Peyer's patch (tissue), 4 donors: ENCODE data around the gene AAR2. TPM values are rescaled to one million over a fixed set of nuclear protein-coding genes. Genes with fewer than 3 reads are reported as not detected.

Source experiments
- DNase-seq, 3 donors: peaks; one replicate each; pipeline ENCODE4 v3.0.0-alpha.2; 2017 to 2019
- H3K27ac ChIP-seq, 4 donors: fragments of 200-600 bp; sonication (generic); one replicate each; pipeline ENCODE4 v1.5.1; 2016 to 2019
- H3K27me3 ChIP-seq, 2 donors: fragments of 200-600 bp; sonication (generic); one replicate each; pipeline ENCODE4 v1.5.1; 2019
- H3K36me3 ChIP-seq, 3 donors: fragments of 200-600 bp; sonication (generic); one replicate each; pipeline ENCODE4 v1.5.1; 2016 to 2019
- H3K4me1 ChIP-seq, 4 donors: fragments of 200-600 bp; sonication (generic); one replicate each; pipeline ENCODE4 v1.5.1; 2016 to 2019
- H3K4me3 ChIP-seq, 4 donors: fragments of 200-600 bp; sonication (generic); 1 replicate in 3 of 4; 2 replicates in 1 of 4; pipeline ENCODE4 v1.5.1; 2016 to 2019; ENCODE audit warnings: mild to moderate bottlenecking in 1 of 4
- H3K9me3 ChIP-seq, 4 donors: fragments of 200-600 bp; sonication (generic); one replicate each; pipeline ENCODE4 v1.5.1; 2016 to 2019; ENCODE audit warnings: mild to moderate bottlenecking in 1 of 4
- POLR2A ChIP-seq, 2 donors: fragments of 450-650 bp; IDR thresholded peaks; one replicate each; pipeline ENCODE4 v1.5.1; 2017; ENCODE audit warnings: antibody characterized with exemption in 2 of 2, mild to moderate bottlenecking in 2 of 2, moderate library complexity in 2 of 2
- total RNA-seq, 4 donors: library from RNA; depleted of rRNA; stranded (reverse); fragments of >200 nt; gene quantifications; one replicate each; pipeline ENCODE4 v1.1.0, GENCODE V29; 2016
- TF ChIP-seq, protein P1 (sequence below), 6 experiments: fragments of 450-650 bp in 4 of 6; fragments of 200-600 bp in 2 of 6; sonication (generic) in 1 of 6; IDR thresholded peaks; one replicate each; pipeline ENCODE4 v1.5.1; 2017 to 2019; ENCODE audit warnings: antibody characterized with exemption in 6 of 6, mild to moderate bottlenecking in 3 of 6, moderate library complexity in 1 of 6

Gene AAR2
- total RNA-seq, 4 donors from 2014 or later = 17.3 to 30.3 (median 29.5) TPM

DNA sequence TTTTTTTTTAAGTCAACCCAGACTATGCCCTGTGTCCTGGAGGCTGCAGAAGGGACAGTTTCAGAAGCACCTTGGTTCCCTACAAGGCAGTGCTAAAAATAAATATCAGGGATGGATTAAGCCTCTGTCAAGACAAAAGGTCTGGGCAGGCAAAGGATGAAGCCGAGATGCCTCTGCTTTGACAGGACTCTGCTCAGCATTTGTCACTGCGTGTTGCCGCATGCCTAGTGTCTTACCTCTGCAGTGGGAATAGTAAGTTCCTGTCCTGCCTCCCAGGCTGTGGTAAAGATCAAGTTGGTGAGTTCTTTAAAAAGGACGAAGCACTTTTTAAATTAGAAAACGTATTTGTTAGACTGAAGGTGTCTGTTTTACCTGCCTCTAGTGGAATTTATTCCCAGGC, 15.1 kb downstream of the AAR2 start:
- TF ChIP-seq, protein P1, sequence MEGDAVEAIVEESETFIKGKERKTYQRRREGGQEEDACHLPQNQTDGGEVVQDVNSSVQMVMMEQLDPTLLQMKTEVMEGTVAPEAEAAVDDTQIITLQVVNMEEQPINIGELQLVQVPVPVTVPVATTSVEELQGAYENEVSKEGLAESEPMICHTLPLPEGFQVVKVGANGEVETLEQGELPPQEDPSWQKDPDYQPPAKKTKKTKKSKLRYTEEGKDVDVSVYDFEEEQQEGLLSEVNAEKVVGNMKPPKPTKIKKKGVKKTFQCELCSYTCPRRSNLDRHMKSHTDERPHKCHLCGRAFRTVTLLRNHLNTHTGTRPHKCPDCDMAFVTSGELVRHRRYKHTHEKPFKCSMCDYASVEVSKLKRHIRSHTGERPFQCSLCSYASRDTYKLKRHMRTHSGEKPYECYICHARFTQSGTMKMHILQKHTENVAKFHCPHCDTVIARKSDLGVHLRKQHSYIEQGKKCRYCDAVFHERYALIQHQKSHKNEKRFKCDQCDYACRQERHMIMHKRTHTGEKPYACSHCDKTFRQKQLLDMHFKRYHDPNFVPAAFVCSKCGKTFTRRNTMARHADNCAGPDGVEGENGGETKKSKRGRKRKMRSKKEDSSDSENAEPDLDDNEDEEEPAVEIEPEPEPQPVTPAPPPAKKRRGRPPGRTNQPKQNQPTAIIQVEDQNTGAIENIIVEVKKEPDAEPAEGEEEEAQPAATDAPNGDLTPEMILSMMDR (IDR thresholded peaks at IDR 0.05) = no peak
- no peak for DNase-seq
- Histone ChIP-seq H3K9me3 (no peaks in the 10 kb centered on the region), H3K27ac (no peak overlapping the region), H3K4me3 (no peak overlapping the region), H3K27me3 (no peaks in the 10 kb centered on the region), H3K4me1 (no peaks in the 10 kb centered on the region), H3K36me3 (peaks cover 0 to 86% (median 0%) of the 10 kb centered on the region in 3 donors)

DNA sequence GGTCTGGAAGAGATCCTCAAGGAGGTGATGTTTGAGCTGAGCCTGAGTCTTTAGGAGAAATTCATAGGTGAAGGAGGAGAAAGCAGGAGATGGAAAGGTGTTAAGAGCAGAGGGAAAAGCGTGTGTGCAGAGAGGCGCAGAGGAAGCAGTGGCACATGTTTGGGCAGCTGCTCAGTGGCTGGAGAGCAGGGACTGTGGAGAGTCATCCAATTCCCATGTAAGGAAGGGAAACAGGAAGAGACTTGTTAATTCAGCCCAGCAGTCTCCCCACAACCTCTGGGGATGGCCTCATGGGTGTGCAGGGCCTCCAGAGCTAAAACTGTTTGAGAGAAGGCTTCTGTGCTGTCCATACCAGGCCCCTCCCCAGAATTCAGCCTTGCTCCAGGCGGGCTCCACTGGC, 16.2 kb downstream of the AAR2 start:
- DNase-seq = no peak
- TF ChIP-seq POLR2A (IDR thresholded peaks at IDR 0.05) = no peak
- TF ChIP-seq, protein P1 (IDR thresholded peaks at IDR 0.05) = no peak
- H3K9me3 ChIP-seq = no peaks in the 10 kb centered on the region

DNA sequence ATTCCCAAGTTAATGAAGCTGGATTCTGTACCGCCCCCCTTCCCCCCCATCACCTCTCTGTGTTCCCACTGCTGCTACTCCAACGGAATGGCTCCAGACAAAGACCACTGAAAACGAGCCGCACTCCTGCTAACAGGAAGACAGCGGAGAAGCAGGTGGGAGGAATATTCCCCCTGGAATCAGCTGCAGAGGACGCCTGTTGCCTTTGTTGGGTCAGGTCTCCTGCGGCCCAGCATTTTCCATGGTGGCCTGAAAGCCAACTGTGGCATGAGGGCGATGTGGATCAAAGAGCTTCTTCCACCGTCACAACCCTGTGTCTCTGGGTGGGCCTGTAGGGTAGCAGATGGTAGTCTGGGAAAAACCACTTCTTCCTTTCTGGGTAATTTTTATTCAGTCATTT, 16.8 kb downstream of the AAR2 start:
- no peak for DNase-seq
- Histone ChIP-seq H3K27me3 (no peaks in the 10 kb centered on the region), H3K27ac (no peak overlapping the region), H3K9me3 (no peaks in the 10 kb centered on the region), H3K4me1 (no peaks in the 10 kb centered on the region), H3K36me3 (peaks cover 0 to 71% (median 0%) of the 10 kb centered on the region in 3 donors), H3K4me3 (no peak overlapping the region)
- no peak for TF ChIP-seq POLR2A (IDR thresholded peaks at IDR 0.05)
- TF ChIP-seq, protein P1 (IDR thresholded peaks at IDR 0.05) = no peak

More for the DNA sequence above, 16.2 kb downstream of the AAR2 start:
- no peak overlapping the region for H3K4me3 ChIP-seq
- H3K36me3 ChIP-seq = peaks cover 0 to 76% (median 0%) of the 10 kb centered on the region in 3 donors
- H3K27ac ChIP-seq = no peak overlapping the region
- H3K27me3 ChIP-seq = no peaks in the 10 kb centered on the region
- no peaks in the 10 kb centered on the region for H3K4me1 ChIP-seq

DNA sequence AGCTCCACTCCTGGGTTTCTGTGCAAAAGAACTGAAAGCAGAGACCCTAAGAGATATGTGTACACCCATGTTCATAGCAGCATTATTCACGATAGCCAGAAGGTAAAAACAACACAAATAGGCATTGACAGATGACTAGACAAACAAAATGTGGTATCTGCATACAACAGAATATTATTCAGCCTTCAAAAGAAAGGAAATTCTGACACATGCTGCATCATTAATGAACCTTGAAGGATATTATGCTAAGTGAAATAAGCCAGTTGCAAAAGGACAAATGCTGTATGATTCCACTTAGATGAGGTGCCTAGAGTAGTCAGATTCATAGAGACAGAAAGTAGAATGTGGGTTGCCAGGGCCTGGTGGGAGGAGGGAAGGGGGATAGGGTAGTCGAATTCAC, 17.8 kb downstream of the AAR2 start:
- no peak for TF ChIP-seq POLR2A (IDR thresholded peaks at IDR 0.05)
- TF ChIP-seq, protein P1 (IDR thresholded peaks at IDR 0.05) = no peak
- peaks cover 0 to 62% (median 0%) of the 10 kb centered on the region in 3 donors for H3K36me3 ChIP-seq
- DNase-seq = no peak
- H3K9me3 ChIP-seq = no peaks in the 10 kb centered on the region
- H3K4me1 ChIP-seq = no peaks in the 10 kb centered on the region
- no peak overlapping the region for H3K4me3 ChIP-seq
- H3K27ac ChIP-seq = no peak overlapping the region
- H3K27me3 ChIP-seq = no peaks in the 10 kb centered on the region

DNA sequence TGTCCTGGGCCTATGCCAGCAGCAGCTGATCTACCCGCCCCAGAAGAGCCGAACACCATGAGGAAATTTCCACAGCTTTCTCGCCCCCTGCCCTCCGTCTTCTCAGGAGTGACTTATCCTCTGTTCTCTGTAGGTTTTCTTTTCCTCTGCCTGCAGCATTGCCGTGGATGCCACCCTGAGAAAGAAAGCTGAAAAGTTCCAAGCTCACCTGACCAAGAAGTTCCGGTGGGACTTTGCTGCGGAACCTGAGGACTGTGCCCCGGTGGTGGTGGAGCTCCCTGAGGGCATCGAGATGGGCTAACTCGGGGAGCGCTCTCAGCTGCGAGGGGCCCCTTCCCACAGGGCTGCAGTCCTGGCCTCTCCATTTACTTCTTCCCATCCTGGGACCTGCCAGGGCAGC, 19.2 kb downstream of the AAR2 start:
- peaks cover 0 to 51% (median 0%) of the 10 kb centered on the region in 3 donors for H3K36me3 ChIP-seq
- no peaks in the 10 kb centered on the region for H3K27me3 ChIP-seq
- H3K27ac ChIP-seq = no peak overlapping the region
- DNase-seq = no peak
- TF ChIP-seq, protein P1 (IDR thresholded peaks at IDR 0.05) = no peak
- TF ChIP-seq POLR2A (IDR thresholded peaks at IDR 0.05) = no peak
- H3K4me3 ChIP-seq = no peak overlapping the region
- H3K9me3 ChIP-seq = no peaks in the 10 kb centered on the region
- no peaks in the 10 kb centered on the region for H3K4me1 ChIP-seq
